Mesendoderm (in vitro differentiated cells): ENCODE results near the gene SPOCK1.
A peak's percentile ranks its signal among the peaks of the same experiment; 100 is the strongest.

Source experiments
- DNase-seq: peaks from one replicate; pipeline ENCODE4 v3.0.0; 2013
- H2AK5ac ChIP-seq: 2 replicates; pipeline ENCODE4 v1.6.1; 2013; ENCODE audit warnings: low read length, inconsistent platforms
- H2BK120ac ChIP-seq: 2 replicates; pipeline ENCODE4 v1.6.1; 2013; ENCODE audit warnings: low read depth, mild to moderate bottlenecking, low read length, moderate library complexity, mixed read lengths
- H2BK15ac ChIP-seq: replicated peaks from 2 replicates; pipeline ENCODE4 v1.6.1; 2013; ENCODE audit warnings: low read depth, mild to moderate bottlenecking, moderate library complexity
- H2BK5ac ChIP-seq: 2 replicates; pipeline ENCODE4 v1.6.1; 2013; ENCODE audit warnings: low read length, inconsistent platforms
- H3K18ac ChIP-seq: 2 replicates; pipeline ENCODE4 v1.6.1; 2013; ENCODE audit warnings: mild to moderate bottlenecking, low read length, mixed read lengths
- H3K23ac ChIP-seq: one replicate; pipeline ENCODE4 v1.6.1; 2013; ENCODE audit warnings: low read length
- H3K27ac ChIP-seq: 2 replicates; pipeline ENCODE4 v1.5.1; 2013; ENCODE audit warnings: low read depth, mild to moderate bottlenecking, inconsistent platforms, low read length, moderate library complexity
- H3K27me3 ChIP-seq: 2 replicates; pipeline ENCODE4 v1.6.1; 2013; ENCODE audit warnings: low read length, control low read depth, mild to moderate bottlenecking, inconsistent platforms; ENCODE audit not compliant: insufficient read depth, poor library complexity
- H3K36me3 ChIP-seq: 2 replicates; pipeline ENCODE4 v1.6.1; 2013; ENCODE audit warnings: low read length, inconsistent platforms; ENCODE audit not compliant: control insufficient read depth, insufficient read depth
- H3K4ac ChIP-seq: one replicate; pipeline ENCODE4 v1.6.1; 2013; ENCODE audit warnings: low read depth, mild to moderate bottlenecking, low read length, moderate library complexity
- H3K4me1 ChIP-seq: 2 replicates; pipeline ENCODE4 v1.6.1; 2013; ENCODE audit warnings: low read depth, low read length, inconsistent platforms; ENCODE audit not compliant: control insufficient read depth
- H3K4me2 ChIP-seq: 2 replicates; pipeline ENCODE4 v1.6.1; 2013; ENCODE audit warnings: low read length
- H3K4me3 ChIP-seq: 2 replicates; pipeline ENCODE4 v1.5.1; 2013; ENCODE audit warnings: mild to moderate bottlenecking, low read length
- H3K56ac ChIP-seq: one replicate; pipeline ENCODE4 v1.6.1; 2013; ENCODE audit warnings: low read length
- H3K79me1 ChIP-seq: 2 replicates; pipeline ENCODE4 v1.6.1; 2013; ENCODE audit warnings: low read length, inconsistent platforms
- H3K79me2 ChIP-seq: 2 replicates; pipeline ENCODE4 v1.6.1; 2013; ENCODE audit warnings: mild to moderate bottlenecking, low read length; ENCODE audit not compliant: control insufficient read depth, insufficient read depth
- H3K9ac ChIP-seq: 2 replicates; pipeline ENCODE4 v1.6.1; 2013; ENCODE audit warnings: low read length, inconsistent platforms
- H4K5ac ChIP-seq: one replicate; pipeline ENCODE4 v1.6.1; 2013; ENCODE audit warnings: low read length
- H4K8ac ChIP-seq: one replicate; pipeline ENCODE4 v1.6.1; 2013; ENCODE audit warnings: low read depth, mild to moderate bottlenecking, control low read depth, low read length, moderate library complexity
- WGBS: extraction: QIAGEN DNeasy Blood & Tissue Kit; methylation state at CpG from one replicate; pipeline ENCODE4 v1.1.7; 2013; ENCODE audit warnings: low lambda C conversion rate, missing lambda C conversion rate; ENCODE audit not compliant: insufficient coverage; ENCODE audit errors: extremely low coverage; 5-methylcytosine and 5-hydroxymethylcytosine counted together

Gene SPOCK1

GRCh38 chr5:137287569-137287968 is 211.6 kb downstream of the SPOCK1 start:
- Histone ChIP-seq H3K27ac (no peak overlapping the region), H3K4ac (no peak overlapping the region), H3K56ac (no peak overlapping the region), H3K9ac (no peak overlapping the region), H3K23ac (no peak overlapping the region), H3K4me3 (no peak overlapping the region), H2BK5ac (no peak overlapping the region), H3K36me3 (no peaks in the 10 kb centered on the region), H2BK120ac (no peak overlapping the region), H3K79me2 (no peaks in the 10 kb centered on the region), H4K8ac (no peak overlapping the region), H4K5ac (no peak overlapping the region), H2AK5ac (no peak overlapping the region), H3K4me1 (no peaks in the 10 kb centered on the region), H3K79me1 (no peaks in the 10 kb centered on the region), H3K4me2 (no peak overlapping the region), H3K18ac (no peak overlapping the region), H3K27me3 (no peaks in the 10 kb centered on the region), H2BK15ac (no peak overlapping the region)
- no peak for DNase-seq
- WGBS: no CpG with 5 or more reads among the region's 2 CpGs

GRCh38 chr5:137286025-137286610 is 213.0 kb downstream of the SPOCK1 start:
- no peaks in the 10 kb centered on the region for H3K4me1 ChIP-seq
- H4K8ac ChIP-seq: no peak overlapping the region
- DNase-seq: no peak
- H3K4ac ChIP-seq: no peak overlapping the region
- H3K27me3 ChIP-seq: no peaks in the 10 kb centered on the region
- no peak overlapping the region for H4K5ac ChIP-seq
- H3K56ac ChIP-seq: no peak overlapping the region
- H3K36me3 ChIP-seq: no peaks in the 10 kb centered on the region
- no CpG with 5 or more reads among the region's 4 CpGs for WGBS
- no peak overlapping the region for H3K4me2 ChIP-seq
- no peak overlapping the region for H3K18ac ChIP-seq
- H3K4me3 ChIP-seq: no peak overlapping the region
- H3K9ac ChIP-seq: no peak overlapping the region
- no peaks in the 10 kb centered on the region for H3K79me2 ChIP-seq
- no peak overlapping the region for H2BK15ac ChIP-seq
- H2AK5ac ChIP-seq: no peak overlapping the region
- H3K23ac ChIP-seq: no peak overlapping the region
- no peaks in the 10 kb centered on the region for H3K79me1 ChIP-seq
- no peak overlapping the region for H2BK5ac ChIP-seq
- no peak overlapping the region for H3K27ac ChIP-seq
- H2BK120ac ChIP-seq: no peak overlapping the region

- Histone ChIP-seq H3K79me2 (no peaks in the 10 kb centered on the region), H3K4me2 (no peak overlapping the region), H3K27me3 (no peaks in the 10 kb centered on the region), H4K5ac (no peak overlapping the region), H2BK15ac (no peak overlapping the region), H3K27ac (no peak overlapping the region), H3K4ac (no peak overlapping the region), H3K18ac (no peak overlapping the region), H2BK120ac (no peak overlapping the region), H3K4me1 (no peaks in the 10 kb centered on the region), H3K9ac (no peak overlapping the region), H2AK5ac (no peak overlapping the region), H3K56ac (no peak overlapping the region), H2BK5ac (no peak overlapping the region), H3K36me3 (no peaks in the 10 kb centered on the region), H3K4me3 (no peak overlapping the region), H3K79me1 (no peaks in the 10 kb centered on the region), H4K8ac (no peak overlapping the region), H3K23ac (no peak overlapping the region)
- DNase-seq: no peak
- no CpG with 5 or more reads among the region's 2 CpGs for WGBS
These were observed 215.3 kb downstream of the SPOCK1 start for GRCh38 chr5:137283801-137284200.

- H2BK120ac ChIP-seq: no peak overlapping the region
- no peak overlapping the region for H3K4ac ChIP-seq
- no peak overlapping the region for H3K9ac ChIP-seq
- H3K79me2 ChIP-seq: no peaks in the 10 kb centered on the region
- no peak overlapping the region for H2BK15ac ChIP-seq
- no peaks in the 10 kb centered on the region for H3K79me1 ChIP-seq
- WGBS: no CpG with 5 or more reads among the region's 5 CpGs
- H3K4me1 ChIP-seq: no peaks in the 10 kb centered on the region
- DNase-seq: peak; percentile 75
- no peaks in the 10 kb centered on the region for H3K36me3 ChIP-seq
- H2BK5ac ChIP-seq: no peak overlapping the region
- no peak overlapping the region for H3K56ac ChIP-seq
- H3K23ac ChIP-seq: no peak overlapping the region
- no peak overlapping the region for H3K27ac ChIP-seq
- no peak overlapping the region for H2AK5ac ChIP-seq
- H3K18ac ChIP-seq: no peak overlapping the region
- no peak overlapping the region for H3K4me3 ChIP-seq
- H4K5ac ChIP-seq: no peak overlapping the region
- H4K8ac ChIP-seq: no peak overlapping the region
- no peaks in the 10 kb centered on the region for H3K27me3 ChIP-seq
- no peak overlapping the region for H3K4me2 ChIP-seq
These were observed 216.9 kb downstream of the SPOCK1 start for GRCh38 chr5:137282216-137282615.

GRCh38 chr5:137281201-137281600 is 217.9 kb downstream of the SPOCK1 start:
- no peak overlapping the region for H4K8ac ChIP-seq
- H2BK15ac ChIP-seq: no peak overlapping the region
- H3K36me3 ChIP-seq: no peaks in the 10 kb centered on the region
- no peak overlapping the region for H3K4ac ChIP-seq
- no peak overlapping the region for H3K9ac ChIP-seq
- H2BK120ac ChIP-seq: no peak overlapping the region
- no peak overlapping the region for H3K23ac ChIP-seq
- no peak for DNase-seq
- H3K4me2 ChIP-seq: no peak overlapping the region
- H2AK5ac ChIP-seq: no peak overlapping the region
- no peak overlapping the region for H3K4me3 ChIP-seq
- no peak overlapping the region for H4K5ac ChIP-seq
- H2BK5ac ChIP-seq: no peak overlapping the region
- H3K18ac ChIP-seq: no peak overlapping the region
- H3K79me2 ChIP-seq: no peaks in the 10 kb centered on the region
- H3K56ac ChIP-seq: no peak overlapping the region
- H3K27ac ChIP-seq: no peak overlapping the region
- no CpG with 5 or more reads among the region's 1 CpG for WGBS
- H3K79me1 ChIP-seq: no peaks in the 10 kb centered on the region
- no peaks in the 10 kb centered on the region for H3K27me3 ChIP-seq
- no peaks in the 10 kb centered on the region for H3K4me1 ChIP-seq

GRCh38 chr5:137280656-137281055 is 218.5 kb downstream of the SPOCK1 start:
- Histone ChIP-seq H3K4ac (no peak overlapping the region), H3K56ac (no peak overlapping the region), H3K9ac (no peak overlapping the region), H2BK15ac (no peak overlapping the region), H3K79me1 (no peaks in the 10 kb centered on the region), H2BK5ac (no peak overlapping the region), H3K4me3 (no peak overlapping the region), H3K4me2 (no peak overlapping the region), H3K36me3 (no peaks in the 10 kb centered on the region), H3K4me1 (no peaks in the 10 kb centered on the region), H3K79me2 (no peaks in the 10 kb centered on the region), H3K27me3 (no peaks in the 10 kb centered on the region), H4K5ac (no peak overlapping the region), H4K8ac (no peak overlapping the region), H2AK5ac (no peak overlapping the region), H3K23ac (no peak overlapping the region), H3K18ac (no peak overlapping the region), H3K27ac (no peak overlapping the region), H2BK120ac (no peak overlapping the region)
- no CpG with 5 or more reads among the region's 3 CpGs for WGBS
- DNase-seq: peak; percentile 68
